Neural progenitor cell (in vitro differentiated cells): ENCODE measurements around the gene GAS6. TPM values are rescaled to one million over a fixed set of nuclear protein-coding genes. Genes with fewer than 3 reads are reported as not detected.

Experiments
- DNase-seq: peaks from one replicate; pipeline ENCODE4 v3.0.0-alpha.2; 2016; ENCODE audit warnings: low spot score
- H2AFZ ChIP-seq: fragments of 200-600 bp; sonication (generic); replicated peaks from 2 replicates; pipeline ENCODE4 v1.6.1; 2016; ENCODE audit warnings: antibody characterized with exemption
- H3F3A ChIP-seq: fragments of 200-600 bp; sonication (generic); 2 replicates; pipeline ENCODE4 v1.6.1; 2016; ENCODE audit warnings: antibody characterized with exemption, low read depth
- H3K27ac ChIP-seq: fragments of 200-600 bp; sonication (generic); 2 replicates; pipeline ENCODE4 v1.5.1; 2016; ENCODE audit warnings: mild to moderate bottlenecking
- H3K27me3 ChIP-seq: fragments of 200-600 bp; sonication (generic); 2 replicates; pipeline ENCODE4 v1.6.1; 2016; ENCODE audit warnings: mild to moderate bottlenecking, moderate library complexity
- H3K36me3 ChIP-seq: fragments of 200-600 bp; sonication (generic); 2 replicates; pipeline ENCODE4 v1.5.1; 2016
- H3K4me1 ChIP-seq: fragments of 200-600 bp; sonication (generic); 2 replicates; pipeline ENCODE4 v1.6.1; 2016; ENCODE audit warnings: mixed run types
- H3K4me2 ChIP-seq: fragments of 200-600 bp; sonication (generic); 2 replicates; pipeline ENCODE4 v1.6.1; 2016
- H3K4me3 ChIP-seq: fragments of 200-600 bp; sonication (generic); 2 replicates; pipeline ENCODE4 v1.5.1; 2016
- H3K79me2 ChIP-seq: fragments of 200-600 bp; sonication (generic); 2 replicates; pipeline ENCODE4 v1.6.1; 2016; ENCODE audit warnings: low read depth
- H3K9ac ChIP-seq: fragments of 200-600 bp; sonication (generic); 2 replicates; pipeline ENCODE4 v1.6.1; 2016
- H3K9me3 ChIP-seq: fragments of 200-600 bp; sonication (generic); 2 replicates; pipeline ENCODE4 v1.5.1; 2016; ENCODE audit warnings: low read depth
- H4K20me1 ChIP-seq: fragments of 200-600 bp; sonication (generic); 2 replicates; pipeline ENCODE4 v1.6.1; 2016; ENCODE audit warnings: low read depth
- H3K27ac Mint-ChIP-seq: 3 replicates; pipeline ENCODE4 v1.8.0; 2021; ENCODE audit warnings: mixed read lengths
- H3K27me3 Mint-ChIP-seq: 2 replicates; pipeline ENCODE4 v1.8.0; 2022; ENCODE audit warnings: low read depth, mild to moderate bottlenecking, inconsistent platforms, moderate library complexity, mixed read lengths; ENCODE audit not compliant: insufficient read depth
- H3K36me3 Mint-ChIP-seq: 3 replicates; pipeline ENCODE4 v1.8.0; 2021; ENCODE audit warnings: mixed read lengths
- H3K4me1 Mint-ChIP-seq: 3 replicates; pipeline ENCODE4 v1.8.0; 2021; ENCODE audit warnings: mixed read lengths
- H3K4me3 Mint-ChIP-seq: 3 replicates; pipeline ENCODE4 v1.8.0; 2021; ENCODE audit warnings: mild to moderate bottlenecking, moderate library complexity, mixed read lengths
- H3K9me3 Mint-ChIP-seq: 3 replicates; pipeline ENCODE4 v1.8.0; 2020; ENCODE audit warnings: mixed read lengths
- CTCF ChIP-seq: fragments of 200-600 bp; sonication (generic); IDR thresholded peaks from 2 replicates; pipeline ENCODE4 v1.5.1; 2017; ENCODE audit warnings: antibody characterized with exemption, mild to moderate bottlenecking
- EZH2 ChIP-seq: fragments of 200-600 bp; sonication (generic); IDR thresholded peaks from 2 replicates; pipeline ENCODE4 v1.6.1; 2017; ENCODE audit warnings: antibody characterized with exemption, mild to moderate bottlenecking, moderate library complexity
- EZH2phosphoT487 ChIP-seq: fragments of 200-600 bp; sonication (generic); IDR thresholded peaks from 2 replicates; pipeline ENCODE4 v1.6.1; 2017; ENCODE audit warnings: antibody characterized with exemption
- total RNA-seq: library from RNA; depleted of rRNA; stranded (reverse); fragments of >200 nt; gene quantifications from 2 replicates; pipeline ENCODE4 v1.2.3, GENCODE V29; 2015; ENCODE audit warnings: low replicate concordance

Gene GAS6
- total RNA-seq, 1 donor from 2014 or later = 12.8 TPM

- H3K36me3 Mint-ChIP-seq = no peaks in the 10 kb centered on the region
- Histone ChIP-seq H3K9ac (no peak overlapping the region), H2AFZ (no peak overlapping the region), H3K79me2 (no peaks in the 10 kb centered on the region), H3K4me2 (no peak overlapping the region), H3K27me3 (no peaks in the 10 kb centered on the region), H4K20me1 (no peaks in the 10 kb centered on the region), H3K4me3 (no peak overlapping the region), H3K27ac (no peak overlapping the region), H3K9me3 (no peaks in the 10 kb centered on the region), H3K36me3 (no peaks in the 10 kb centered on the region), H3K4me1 (no peaks in the 10 kb centered on the region), H3F3A (no peaks in the 10 kb centered on the region)
- H3K4me3 Mint-ChIP-seq = no peak overlapping the region
- H3K27me3 Mint-ChIP-seq = no peaks in the 10 kb centered on the region
- DNase-seq = no peak
- H3K27ac Mint-ChIP-seq = no peak overlapping the region
- no peaks in the 10 kb centered on the region for H3K4me1 Mint-ChIP-seq
- peaks cover 2% of the 10 kb centered on the region for H3K9me3 Mint-ChIP-seq
- TF ChIP-seq EZH2 = no peak
- no peak for TF ChIP-seq CTCF
- no peak for TF ChIP-seq EZH2phosphoT487
Observed at GRCh38 chr13:113786262-113786841, 77.5 kb downstream of the GAS6 start.

GRCh38 chr13:113785051-113786010 lies 78.5 kb downstream of the GAS6 start:
- Histone ChIP-seq H3K36me3 (no peaks in the 10 kb centered on the region), H4K20me1 (no peaks in the 10 kb centered on the region), H3K9me3 (no peaks in the 10 kb centered on the region), H3K9ac (no peak overlapping the region), H2AFZ (no peak overlapping the region), H3K79me2 (no peaks in the 10 kb centered on the region), H3K27ac (no peak overlapping the region), H3K4me2 (no peak overlapping the region), H3F3A (no peaks in the 10 kb centered on the region), H3K4me1 (no peaks in the 10 kb centered on the region), H3K27me3 (no peaks in the 10 kb centered on the region), H3K4me3 (no peak overlapping the region)
- Mint-ChIP-seq H3K4me3 (no peak overlapping the region), H3K36me3 (no peaks in the 10 kb centered on the region), H3K27me3 (no peaks in the 10 kb centered on the region), H3K27ac (no peak overlapping the region), H3K9me3 (peaks cover 2% of the 10 kb centered on the region), H3K4me1 (no peaks in the 10 kb centered on the region)
- DNase-seq = no peak
- TF ChIP-seq EZH2 (no peak), CTCF (no peak), EZH2phosphoT487 (no peak)

GRCh38 chr13:113784645-113785024 lies 79.2 kb downstream of the GAS6 start:
- peaks cover under 1% of the 10 kb centered on the region for H4K20me1 ChIP-seq
- H3K36me3 ChIP-seq = no peaks in the 10 kb centered on the region
- H3K27me3 Mint-ChIP-seq = no peaks in the 10 kb centered on the region
- no peak overlapping the region for H2AFZ ChIP-seq
- no peaks in the 10 kb centered on the region for H3F3A ChIP-seq
- no peaks in the 10 kb centered on the region for H3K4me1 ChIP-seq
- H3K9me3 Mint-ChIP-seq = peaks cover 2% of the 10 kb centered on the region
- H3K4me3 ChIP-seq = no peak overlapping the region
- H3K4me3 Mint-ChIP-seq = no peak overlapping the region
- H3K4me2 ChIP-seq = no peak overlapping the region
- H3K27ac Mint-ChIP-seq = no peak overlapping the region
- H3K9ac ChIP-seq = no peak overlapping the region
- no peak overlapping the region for H3K27ac ChIP-seq
- no peaks in the 10 kb centered on the region for H3K9me3 ChIP-seq
- peaks cover 3% of the 10 kb centered on the region for H3K27me3 ChIP-seq
- TF ChIP-seq EZH2phosphoT487 = no peak
- no peaks in the 10 kb centered on the region for H3K4me1 Mint-ChIP-seq
- no peaks in the 10 kb centered on the region for H3K36me3 Mint-ChIP-seq
- no peak for DNase-seq
- H3K79me2 ChIP-seq = no peaks in the 10 kb centered on the region
